GDM1 (cell line): ENCODE measurements around the gene FAM43A.

ENCODE experiments used
- DNase-seq: peaks from one replicate; lab custom pipeline; 2025; lab: John Stamatoyannopoulos, UW

FAM43A gene

DNA sequence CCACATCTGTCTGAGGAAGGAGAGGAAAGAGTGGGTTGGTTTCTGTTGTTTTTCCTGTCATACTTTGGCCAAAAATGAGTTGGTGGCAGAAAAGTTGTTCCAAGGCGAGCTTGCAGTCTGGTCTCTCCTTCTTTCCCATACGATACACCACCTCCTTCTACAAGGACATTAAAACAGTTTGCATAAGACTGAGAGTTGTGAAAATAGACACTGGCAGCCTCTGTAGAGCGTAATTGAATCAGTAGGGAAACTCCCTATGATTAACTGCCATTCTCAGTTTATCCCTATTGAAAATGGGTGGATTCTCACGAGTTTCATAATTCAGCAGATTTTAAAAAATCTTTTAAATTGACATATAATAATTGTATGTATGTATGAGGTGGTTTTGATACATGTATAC is 10.0 kb upstream of the FAM43A start:
- DNase-seq = no peak

- no peak for DNase-seq
Measured at GRCh38 chr3:194676471-194676870, 9.2 kb upstream of the FAM43A start.

DNA sequence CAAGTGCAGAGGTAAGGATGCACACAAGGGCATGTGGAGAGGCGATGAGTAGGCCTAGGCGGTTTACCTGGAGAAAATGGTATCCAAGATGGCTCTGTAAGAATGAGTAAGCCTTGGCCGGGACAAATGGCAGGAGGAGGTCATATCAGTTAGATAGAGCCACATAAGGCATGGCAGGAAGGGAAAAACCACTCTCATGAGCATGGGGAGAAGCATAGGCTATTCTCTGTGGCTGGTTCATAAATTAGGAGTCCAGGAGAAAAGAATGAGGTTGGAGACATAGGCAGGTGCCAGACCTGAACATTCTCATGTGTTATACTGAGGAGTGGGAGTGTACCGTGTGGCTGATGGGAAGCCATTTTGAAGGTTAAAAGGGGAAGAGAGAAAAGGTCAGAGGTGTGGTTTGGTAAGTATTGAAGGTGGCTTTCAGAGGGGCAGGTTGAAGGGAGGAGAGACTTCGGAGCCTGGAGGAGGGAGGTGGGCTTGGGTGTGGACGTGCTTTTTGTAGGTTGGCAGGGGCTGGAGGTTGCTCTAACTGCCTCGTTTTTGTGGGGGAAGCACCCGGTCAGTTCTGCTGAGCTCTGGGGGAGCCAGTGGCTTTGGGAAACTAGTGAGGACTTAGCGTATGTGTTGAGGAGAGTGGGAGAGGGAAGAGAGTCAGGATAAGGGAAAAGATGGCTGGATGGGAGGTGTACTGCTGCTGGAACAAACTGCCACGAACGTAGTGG is 4.6 kb upstream of the FAM43A start:
- DNase-seq = no peak

DNA sequence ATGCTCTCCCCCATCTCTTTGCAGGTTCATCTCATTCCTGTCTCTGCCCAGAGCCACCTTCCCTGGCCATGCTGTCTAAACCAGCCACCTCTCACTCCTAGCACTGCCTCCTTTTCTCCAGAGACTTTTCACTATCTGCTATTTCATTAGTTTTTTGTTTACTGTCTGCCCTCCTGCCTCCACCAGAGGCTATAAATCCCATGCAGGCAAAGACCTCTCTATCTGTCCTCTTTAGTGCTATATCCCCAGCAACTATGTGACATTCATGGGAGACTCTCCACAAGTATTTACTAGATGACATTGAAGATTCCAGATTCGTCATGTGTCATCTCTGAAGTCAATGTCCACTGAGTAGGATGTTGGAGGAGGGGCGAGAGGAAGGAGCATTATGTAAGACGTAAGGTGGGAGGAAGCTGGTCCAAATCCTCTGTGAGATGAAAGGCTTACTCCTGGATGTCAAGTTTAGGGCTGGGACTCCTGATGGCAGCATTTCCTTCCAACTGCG is 3.4 kb upstream of the FAM43A start:
- DNase-seq = no peak

- peak; percentile 78 for DNase-seq
Measured at GRCh38 chr3:194682694-194683310, 2.9 kb upstream of the FAM43A start.

GRCh38 chr3:194683380-194683779 is 2.3 kb upstream of the FAM43A start:
- no peak for DNase-seq

- DNase-seq = no peak
Measured at GRCh38 chr3:194685065-194685717, 492 bp upstream of the FAM43A start.

GRCh38 chr3:194686414-194686815 is 732 bp downstream of the FAM43A start:
- no peak for DNase-seq

DNA sequence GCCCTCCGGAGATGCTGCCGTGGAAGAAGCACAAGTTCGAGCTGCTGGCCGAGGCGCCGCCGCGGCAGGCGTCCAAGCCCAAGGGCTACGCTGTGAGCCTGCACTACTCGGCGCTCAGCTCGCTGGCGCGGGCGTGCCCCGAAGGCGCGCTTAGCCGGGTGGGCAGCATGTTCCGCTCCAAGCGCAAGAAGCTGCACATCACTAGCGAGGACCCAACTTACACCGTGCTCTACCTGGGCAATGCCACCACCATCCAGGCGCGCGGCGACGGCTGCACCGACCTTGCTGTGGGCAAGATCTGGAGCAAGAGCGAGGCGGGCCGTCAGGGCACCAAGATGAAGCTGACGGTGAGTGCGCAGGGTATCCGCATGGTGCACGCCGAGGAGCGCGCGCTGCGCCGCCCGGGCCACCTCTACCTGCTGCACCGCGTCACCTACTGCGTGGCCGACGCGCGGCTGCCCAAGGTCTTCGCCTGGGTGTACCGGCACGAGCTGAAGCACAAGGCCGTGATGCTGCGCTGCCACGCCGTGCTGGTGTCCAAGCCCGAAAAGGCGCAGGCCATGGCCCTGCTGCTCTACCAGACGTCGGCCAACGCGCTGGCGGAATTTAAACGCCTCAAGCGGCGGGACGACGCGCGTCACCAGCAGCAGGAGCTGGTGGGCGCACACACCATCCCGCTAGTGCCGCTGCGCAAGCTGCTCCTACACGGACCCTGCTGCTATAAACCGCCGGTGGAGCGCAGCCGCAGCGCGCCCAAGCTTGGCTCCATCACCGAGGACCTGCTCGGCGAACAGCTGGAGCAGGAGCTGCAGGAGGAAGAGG is 1.3 kb downstream of the FAM43A start:
- DNase-seq = peak; percentile 19

GRCh38 chr3:194687638-194688199 is 2.0 kb downstream of the FAM43A start:
- peak; percentile 19 for DNase-seq

DNA sequence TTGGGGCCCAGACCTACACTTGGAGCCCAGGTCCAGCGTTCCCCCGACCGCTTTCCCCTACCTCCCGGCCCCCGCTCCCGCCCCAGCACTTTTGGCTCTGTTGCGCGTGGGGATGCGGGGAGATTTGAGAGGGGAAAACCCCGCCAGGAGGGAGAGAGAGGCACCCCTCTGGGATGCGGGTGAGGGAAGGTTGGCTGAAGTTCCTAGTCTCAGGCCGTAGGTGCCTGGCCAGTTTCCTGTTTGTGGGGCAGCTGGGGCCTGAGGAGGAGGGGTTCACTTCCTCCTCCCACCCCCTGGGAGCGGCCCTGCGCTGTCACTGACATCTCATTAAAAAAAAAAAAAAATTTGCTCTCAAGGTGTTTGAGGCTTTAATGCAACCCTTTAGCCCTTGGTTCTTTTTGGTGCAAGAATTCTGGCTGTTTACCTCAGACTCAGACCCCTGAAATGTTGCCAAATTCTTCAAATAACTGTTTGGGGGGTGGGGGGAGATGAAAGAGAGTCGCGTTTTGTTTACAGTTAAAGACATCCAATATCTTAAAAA is 2.6 kb downstream of the FAM43A start:
- peak; percentile 24 for DNase-seq

- no peak for DNase-seq
Measured at GRCh38 chr3:194688946-194689345, 3.3 kb downstream of the FAM43A start.

- peak; percentile 26 for DNase-seq
Measured at GRCh38 chr3:194689493-194689944, 3.8 kb downstream of the FAM43A start.

DNA sequence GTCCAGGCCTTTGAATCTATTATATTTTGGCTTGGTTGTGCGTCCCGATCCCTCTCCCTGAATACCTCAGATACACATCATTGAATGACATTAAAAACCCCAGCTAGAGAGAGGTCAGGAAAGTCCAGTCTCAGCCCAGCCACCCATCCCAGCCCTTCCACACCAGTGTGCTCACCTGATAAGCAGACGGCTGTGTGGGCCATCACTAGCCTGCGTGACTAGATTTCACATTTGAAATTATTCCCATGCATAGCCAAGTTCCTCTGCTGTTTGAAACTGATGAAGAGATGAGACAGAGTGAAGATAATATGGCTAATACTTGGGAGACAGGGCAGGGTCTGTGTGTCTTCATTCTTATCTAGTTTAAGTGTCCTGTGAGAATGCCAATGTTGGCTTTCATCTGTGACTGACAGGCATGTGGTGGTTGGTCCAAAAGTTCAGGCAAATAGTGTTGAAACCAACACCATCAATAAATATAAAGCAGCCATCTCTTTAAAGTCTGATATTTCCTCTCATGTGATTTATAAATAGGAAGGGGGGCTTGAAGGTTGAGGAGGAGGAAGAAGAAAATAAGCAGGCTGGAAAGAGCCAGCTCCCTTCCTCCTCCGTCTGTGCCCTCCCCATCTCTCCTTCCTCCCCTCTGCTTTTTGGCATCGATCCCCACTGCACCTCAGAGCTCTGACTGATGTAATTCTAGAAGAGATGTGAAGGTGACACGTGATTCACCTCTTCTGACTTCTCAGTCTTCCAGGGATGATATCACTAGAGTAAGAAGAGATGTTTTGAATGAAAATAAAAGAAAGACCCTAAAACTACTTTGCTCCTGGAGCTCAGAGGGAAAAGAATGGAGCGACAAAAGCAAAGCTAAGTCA is 5.1 kb downstream of the FAM43A start:
- DNase-seq = no peak

GRCh38 chr3:194691481-194692283 is 6.0 kb downstream of the FAM43A start:
- DNase-seq = peak; percentile 38

DNA sequence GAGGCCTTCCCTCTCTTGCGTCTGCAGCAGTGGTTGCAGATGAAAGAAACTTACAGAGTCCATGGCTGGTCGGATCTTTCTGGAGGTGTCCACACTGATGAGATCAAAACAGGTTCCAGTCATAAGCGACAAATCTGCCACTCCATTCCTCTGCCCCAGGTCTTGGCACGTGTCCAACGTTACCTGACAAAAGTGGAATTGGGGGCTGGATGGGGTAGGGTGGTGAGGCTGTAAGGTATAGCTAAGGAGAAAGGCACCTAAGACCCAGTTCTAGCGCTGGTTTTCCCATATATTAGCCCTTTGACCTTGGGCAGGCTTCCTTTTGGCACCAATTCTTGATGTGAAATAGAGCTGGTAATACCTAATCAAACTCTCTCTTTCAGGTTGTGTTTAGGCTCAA is 11.0 kb downstream of the FAM43A start:
- DNase-seq = no peak

GRCh38 chr3:194702545-194702944 is 16.9 kb downstream of the FAM43A start:
- DNase-seq = no peak

DNA sequence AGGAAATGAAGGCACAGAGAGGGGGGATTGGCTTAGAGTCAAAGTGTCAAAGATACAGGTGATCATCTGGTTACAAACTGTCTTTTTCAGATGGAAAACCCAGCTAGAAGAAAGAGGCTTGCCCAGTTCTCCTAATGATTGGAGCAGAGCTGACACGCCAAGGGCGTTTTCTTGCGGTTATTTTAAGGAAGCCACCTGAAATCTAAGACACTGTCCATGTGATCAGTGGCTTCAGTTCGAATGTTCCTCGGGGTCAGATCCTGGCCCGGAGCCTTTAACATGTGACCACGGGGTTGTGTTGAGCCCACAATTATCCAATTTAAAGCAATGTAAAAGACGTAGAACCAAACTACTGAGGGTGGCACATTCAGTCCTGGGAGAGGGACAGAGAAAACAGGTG is 19.5 kb downstream of the FAM43A start:
- DNase-seq = no peak

DNA sequence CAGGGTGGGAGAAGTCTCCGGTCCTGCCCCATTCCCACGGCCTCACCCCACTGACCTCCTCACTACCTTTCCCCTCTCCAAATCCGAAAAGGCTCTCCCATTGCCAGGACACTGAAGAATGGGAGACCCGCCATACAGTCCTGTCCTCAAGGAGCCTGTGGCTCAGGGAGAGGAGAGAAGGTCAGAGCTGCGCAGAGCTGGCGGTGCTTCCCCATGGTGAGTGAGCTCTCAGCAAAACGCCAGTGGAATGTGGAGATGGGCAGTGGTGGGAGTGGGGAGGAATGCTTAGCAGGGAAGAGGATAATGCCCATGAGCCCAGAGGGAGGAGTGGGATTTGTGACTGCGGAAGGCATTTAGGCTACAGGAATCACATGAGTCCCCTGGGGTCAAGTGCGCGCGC is 20.1 kb downstream of the FAM43A start:
- no peak for DNase-seq

GRCh38 chr3:194707147-194707540 is 21.5 kb downstream of the FAM43A start:
- DNase-seq = no peak
